ENCODE data around the gene MATR3.

- TF ChIP-seq CTCF (IDR thresholded peaks at IDR 0.05; ENCODE audit: low read depth, low read length, missing input control) (no peak), ATF3 (IDR thresholded peaks at IDR 0.05) (no peak), TAF1 (conservative IDR thresholded peaks at IDR 0.05) (no peak), FOXA1 (IDR thresholded peaks at IDR 0.05) (no peak), RAD21 (IDR thresholded peaks at IDR 0.05) (no peak), SP1 (IDR thresholded peaks at IDR 0.05) (no peak), ZBTB33 (IDR thresholded peaks at IDR 0.05) (no peak), MAX (IDR thresholded peaks at IDR 0.05) (no peak), GABPA (IDR thresholded peaks at IDR 0.05 in 1 of 2, conservative IDR thresholded peaks at IDR 0.05 in 1 of 2) (no peak), YY1 (IDR thresholded peaks at IDR 0.05) (no peak), NR2F2 (IDR thresholded peaks at IDR 0.05) (no peak), HNF4A (conservative IDR thresholded peaks at IDR 0.05) (no peak), JUND (IDR thresholded peaks at IDR 0.05) (no peak)
- TF ChIP-seq, protein P1, sequence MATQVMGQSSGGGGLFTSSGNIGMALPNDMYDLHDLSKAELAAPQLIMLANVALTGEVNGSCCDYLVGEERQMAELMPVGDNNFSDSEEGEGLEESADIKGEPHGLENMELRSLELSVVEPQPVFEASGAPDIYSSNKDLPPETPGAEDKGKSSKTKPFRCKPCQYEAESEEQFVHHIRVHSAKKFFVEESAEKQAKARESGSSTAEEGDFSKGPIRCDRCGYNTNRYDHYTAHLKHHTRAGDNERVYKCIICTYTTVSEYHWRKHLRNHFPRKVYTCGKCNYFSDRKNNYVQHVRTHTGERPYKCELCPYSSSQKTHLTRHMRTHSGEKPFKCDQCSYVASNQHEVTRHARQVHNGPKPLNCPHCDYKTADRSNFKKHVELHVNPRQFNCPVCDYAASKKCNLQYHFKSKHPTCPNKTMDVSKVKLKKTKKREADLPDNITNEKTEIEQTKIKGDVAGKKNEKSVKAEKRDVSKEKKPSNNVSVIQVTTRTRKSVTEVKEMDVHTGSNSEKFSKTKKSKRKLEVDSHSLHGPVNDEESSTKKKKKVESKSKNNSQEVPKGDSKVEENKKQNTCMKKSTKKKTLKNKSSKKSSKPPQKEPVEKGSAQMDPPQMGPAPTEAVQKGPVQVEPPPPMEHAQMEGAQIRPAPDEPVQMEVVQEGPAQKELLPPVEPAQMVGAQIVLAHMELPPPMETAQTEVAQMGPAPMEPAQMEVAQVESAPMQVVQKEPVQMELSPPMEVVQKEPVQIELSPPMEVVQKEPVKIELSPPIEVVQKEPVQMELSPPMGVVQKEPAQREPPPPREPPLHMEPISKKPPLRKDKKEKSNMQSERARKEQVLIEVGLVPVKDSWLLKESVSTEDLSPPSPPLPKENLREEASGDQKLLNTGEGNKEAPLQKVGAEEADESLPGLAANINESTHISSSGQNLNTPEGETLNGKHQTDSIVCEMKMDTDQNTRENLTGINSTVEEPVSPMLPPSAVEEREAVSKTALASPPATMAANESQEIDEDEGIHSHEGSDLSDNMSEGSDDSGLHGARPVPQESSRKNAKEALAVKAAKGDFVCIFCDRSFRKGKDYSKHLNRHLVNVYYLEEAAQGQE (IDR thresholded peaks at IDR 0.05): no peak
Observed at GRCh38 chr5:139262059-139262741, 31.3 kb upstream of the MATR3 start.

Measured in liver (tissue), 3 donors.